ENCODE measurements around the gene HEPN1.

HEPN1 gene

GRCh38 chr11:124922831-124923230, 3.8 kb downstream of the HEPN1 start:
- H3K27me3 ChIP-seq (ENCODE audit: control insufficient read depth in 2 of 2, insufficient read depth in 2 of 2, low read length in 2 of 2) = no peaks in the 10 kb centered on the region
- peaks cover 0 to 3% of the 10 kb centered on the region in 2 donors for H3K4me1 ChIP-seq (ENCODE audit: control insufficient read depth in 2 of 2, insufficient read depth in 2 of 2, low read length in 2 of 2)
- H3K9ac ChIP-seq (ENCODE audit: low read depth in 1 of 2, low read length in 2 of 2) = no peak overlapping the region
- no peaks in the 10 kb centered on the region for H3K36me3 ChIP-seq (ENCODE audit: control insufficient read depth in 2 of 2, insufficient read depth in 2 of 2, low read length in 2 of 2)
- H3K27ac ChIP-seq (ENCODE audit: low read depth in 2 of 2, low read length in 2 of 2) = no peak overlapping the region
- H3K4me3 ChIP-seq (ENCODE audit: low read length in 2 of 2) = no peak overlapping the region
- no peaks in the 10 kb centered on the region for H3K9me3 ChIP-seq (ENCODE audit: control insufficient read depth in 2 of 2, low read length in 2 of 2)

- Histone ChIP-seq H3K4me1 (ENCODE audit: control insufficient read depth in 2 of 2, insufficient read depth in 2 of 2, low read length in 2 of 2) (peaks cover 0 to 3% of the 10 kb centered on the region in 2 donors), H3K27me3 (ENCODE audit: control insufficient read depth in 2 of 2, insufficient read depth in 2 of 2, low read length in 2 of 2) (no peaks in the 10 kb centered on the region), H3K9me3 (ENCODE audit: control insufficient read depth in 2 of 2, low read length in 2 of 2) (no peaks in the 10 kb centered on the region), H3K36me3 (ENCODE audit: control insufficient read depth in 2 of 2, insufficient read depth in 2 of 2, low read length in 2 of 2) (no peaks in the 10 kb centered on the region), H3K27ac (ENCODE audit: low read depth in 2 of 2, low read length in 2 of 2) (no peak overlapping the region), H3K4me3 (ENCODE audit: low read length in 2 of 2) (no peak overlapping the region), H3K9ac (ENCODE audit: low read depth in 1 of 2, low read length in 2 of 2) (no peak overlapping the region)
Observed at GRCh38 chr11:124923296-124923695, 4.2 kb downstream of the HEPN1 start.

DNA sequence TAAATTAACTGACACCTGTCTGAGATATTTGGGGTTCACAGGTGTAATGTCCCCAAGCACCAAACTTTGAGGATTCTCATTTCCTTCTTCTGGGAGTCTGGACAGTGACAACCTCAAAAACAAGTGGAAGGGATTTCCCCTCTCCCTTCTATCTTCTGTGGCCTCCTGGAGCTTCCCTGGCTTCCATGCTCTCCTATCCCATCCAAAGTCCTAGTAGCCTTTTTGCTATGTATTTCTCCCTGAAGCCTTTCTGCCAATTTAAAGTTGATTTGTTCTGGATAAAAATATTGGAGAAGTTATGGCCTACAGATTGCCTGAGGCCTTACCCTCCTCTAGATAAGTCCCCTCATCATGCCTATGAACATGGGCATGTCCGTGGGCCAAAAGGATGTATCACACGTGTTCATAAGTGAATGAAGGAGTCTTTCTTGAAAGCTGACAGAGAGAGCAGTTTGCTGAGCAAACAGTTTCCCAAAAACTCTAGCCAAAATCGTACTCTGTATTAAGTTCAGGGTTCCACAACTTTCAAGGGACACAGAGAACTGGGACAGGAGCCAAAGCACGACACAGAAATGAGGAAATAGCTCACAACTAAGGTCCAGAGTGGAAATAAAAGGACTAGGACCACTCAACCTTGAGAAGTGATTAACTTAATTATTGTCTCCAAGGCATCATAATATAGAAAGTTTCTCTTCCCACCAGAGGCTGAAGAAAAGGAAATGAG, 10.1 kb downstream of the HEPN1 start:
- H3K9ac ChIP-seq (ENCODE audit: low read depth in 1 of 2, low read length in 2 of 2) = no peak overlapping the region
- no peak overlapping the region for H3K27ac ChIP-seq (ENCODE audit: low read depth in 2 of 2, low read length in 2 of 2)
- no peaks in the 10 kb centered on the region for H3K9me3 ChIP-seq (ENCODE audit: control insufficient read depth in 2 of 2, low read length in 2 of 2)
- H3K4me3 ChIP-seq (ENCODE audit: low read length in 2 of 2) = no peak overlapping the region
- H3K27me3 ChIP-seq (ENCODE audit: control insufficient read depth in 2 of 2, insufficient read depth in 2 of 2, low read length in 2 of 2) = peaks cover 0 to 1% of the 10 kb centered on the region in 2 donors
- H3K4me1 ChIP-seq (ENCODE audit: control insufficient read depth in 2 of 2, insufficient read depth in 2 of 2, low read length in 2 of 2) = no peaks in the 10 kb centered on the region
- no peaks in the 10 kb centered on the region for H3K36me3 ChIP-seq (ENCODE audit: control insufficient read depth in 2 of 2, insufficient read depth in 2 of 2, low read length in 2 of 2)

DNA sequence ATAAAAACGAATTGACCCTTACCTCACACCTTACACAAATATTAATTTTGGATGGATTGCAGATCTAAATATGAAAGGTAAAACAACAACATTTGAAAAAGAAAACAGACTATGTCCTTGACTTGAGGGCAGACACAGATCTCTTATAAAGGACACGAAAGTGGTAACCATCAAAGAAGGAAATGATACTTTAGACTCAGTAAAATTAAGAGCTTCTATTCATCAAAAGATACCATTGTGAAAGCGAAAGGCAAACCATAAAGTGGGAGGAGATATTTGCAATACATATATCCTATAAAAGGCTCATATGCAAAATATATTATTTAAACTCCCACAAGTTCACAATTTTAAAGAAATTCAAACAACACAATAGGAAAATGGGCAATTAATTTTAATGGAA, 11.7 kb downstream of the HEPN1 start:
- no peak overlapping the region for H3K4me3 ChIP-seq (ENCODE audit: low read length in 2 of 2)
- no peaks in the 10 kb centered on the region for H3K4me1 ChIP-seq (ENCODE audit: control insufficient read depth in 2 of 2, insufficient read depth in 2 of 2, low read length in 2 of 2)
- no peak overlapping the region for H3K27ac ChIP-seq (ENCODE audit: low read depth in 2 of 2, low read length in 2 of 2)
- H3K9me3 ChIP-seq (ENCODE audit: control insufficient read depth in 2 of 2, low read length in 2 of 2) = no peaks in the 10 kb centered on the region
- H3K36me3 ChIP-seq (ENCODE audit: control insufficient read depth in 2 of 2, insufficient read depth in 2 of 2, low read length in 2 of 2) = no peaks in the 10 kb centered on the region
- H3K27me3 ChIP-seq (ENCODE audit: control insufficient read depth in 2 of 2, insufficient read depth in 2 of 2, low read length in 2 of 2) = peaks cover 0 to 8% of the 10 kb centered on the region in 2 donors
- H3K9ac ChIP-seq (ENCODE audit: low read depth in 1 of 2, low read length in 2 of 2) = no peak overlapping the region

GRCh38 chr11:124934862-124935547, 16.0 kb downstream of the HEPN1 start:
- no peaks in the 10 kb centered on the region for H3K9me3 ChIP-seq (ENCODE audit: control insufficient read depth in 2 of 2, low read length in 2 of 2)
- no peak overlapping the region for H3K4me3 ChIP-seq (ENCODE audit: low read length in 2 of 2)
- H3K36me3 ChIP-seq (ENCODE audit: control insufficient read depth in 2 of 2, insufficient read depth in 2 of 2, low read length in 2 of 2) = no peaks in the 10 kb centered on the region
- H3K4me1 ChIP-seq (ENCODE audit: control insufficient read depth in 2 of 2, insufficient read depth in 2 of 2, low read length in 2 of 2) = no peaks in the 10 kb centered on the region
- H3K9ac ChIP-seq (ENCODE audit: low read depth in 1 of 2, low read length in 2 of 2) = no peak overlapping the region
- H3K27me3 ChIP-seq (ENCODE audit: control insufficient read depth in 2 of 2, insufficient read depth in 2 of 2, low read length in 2 of 2) = peaks cover 4 to 12% of the 10 kb centered on the region in 2 donors
- no peak overlapping the region for H3K27ac ChIP-seq (ENCODE audit: low read depth in 2 of 2, low read length in 2 of 2)

DNA sequence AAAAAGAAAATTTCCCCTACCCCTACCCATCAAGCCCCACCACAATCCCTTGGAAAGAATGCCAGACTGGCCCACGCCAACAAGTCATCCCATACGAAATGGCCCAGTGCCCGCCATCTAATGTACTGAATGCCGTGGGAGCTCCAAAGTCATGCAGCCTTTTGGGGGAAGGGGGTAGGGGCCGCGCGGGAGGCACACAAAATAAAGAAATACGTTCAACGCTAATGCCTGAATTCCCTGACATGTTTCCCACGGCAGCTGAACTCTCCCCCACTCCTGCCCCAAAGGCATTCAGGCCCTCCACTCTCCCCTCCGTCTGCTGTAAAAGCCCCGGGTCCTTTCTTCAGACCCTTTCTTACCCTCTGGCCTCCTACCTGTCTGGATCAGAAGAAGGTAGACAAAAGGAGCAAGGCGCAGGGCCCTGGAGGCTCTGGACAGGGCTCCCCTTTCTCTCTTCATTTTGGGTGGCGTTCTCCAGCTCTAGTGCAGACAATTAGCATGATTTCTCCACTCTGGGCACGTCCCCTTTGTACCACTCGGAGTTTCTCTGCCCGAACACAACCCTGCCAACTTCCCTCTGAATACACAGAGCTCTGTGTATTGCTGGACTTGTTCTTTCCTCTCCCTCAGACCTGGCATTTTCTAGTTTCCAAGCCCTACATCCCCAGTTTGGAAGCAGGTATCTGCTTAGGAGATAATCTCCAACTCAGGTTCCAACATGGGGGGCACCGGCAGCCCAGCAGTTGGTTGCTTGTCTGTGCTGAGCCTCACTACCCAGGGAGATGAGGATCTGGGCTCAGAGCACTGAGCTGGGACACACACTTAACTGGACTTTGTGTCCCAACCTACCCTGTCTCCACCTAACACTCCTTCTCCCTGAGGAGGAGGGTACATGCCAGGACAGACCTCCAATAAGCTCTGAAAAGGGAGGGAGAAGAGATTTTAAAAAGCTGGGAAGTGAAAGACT, 16.8 kb downstream of the HEPN1 start, which contains the start of gene HEPACAM:
Gene HEPACAM (minus strand): TSS at position 500 of the 967 bp plus-strand sequence. CDS start 41 bp downstream, at position 459.
- H3K9ac ChIP-seq (ENCODE audit: low read depth in 1 of 2, low read length in 2 of 2) = no peak within 1 kb of the TSS
- no peaks in the 10 kb centered on the region for H3K36me3 ChIP-seq (ENCODE audit: control insufficient read depth in 2 of 2, insufficient read depth in 2 of 2, low read length in 2 of 2)
- H3K9me3 ChIP-seq (ENCODE audit: control insufficient read depth in 2 of 2, low read length in 2 of 2) = no peaks in the 10 kb centered on the region
- no peaks in the 10 kb centered on the region for H3K4me1 ChIP-seq (ENCODE audit: control insufficient read depth in 2 of 2, insufficient read depth in 2 of 2, low read length in 2 of 2)
- no peak within 1 kb of the TSS for H3K27ac ChIP-seq (ENCODE audit: low read depth in 2 of 2, low read length in 2 of 2)
- peaks cover 4 to 12% of the 10 kb centered on the region in 2 donors for H3K27me3 ChIP-seq (ENCODE audit: control insufficient read depth in 2 of 2, insufficient read depth in 2 of 2, low read length in 2 of 2)
- H3K4me3 ChIP-seq (ENCODE audit: low read length in 2 of 2) = no peak within 1 kb of the TSS

DNA sequence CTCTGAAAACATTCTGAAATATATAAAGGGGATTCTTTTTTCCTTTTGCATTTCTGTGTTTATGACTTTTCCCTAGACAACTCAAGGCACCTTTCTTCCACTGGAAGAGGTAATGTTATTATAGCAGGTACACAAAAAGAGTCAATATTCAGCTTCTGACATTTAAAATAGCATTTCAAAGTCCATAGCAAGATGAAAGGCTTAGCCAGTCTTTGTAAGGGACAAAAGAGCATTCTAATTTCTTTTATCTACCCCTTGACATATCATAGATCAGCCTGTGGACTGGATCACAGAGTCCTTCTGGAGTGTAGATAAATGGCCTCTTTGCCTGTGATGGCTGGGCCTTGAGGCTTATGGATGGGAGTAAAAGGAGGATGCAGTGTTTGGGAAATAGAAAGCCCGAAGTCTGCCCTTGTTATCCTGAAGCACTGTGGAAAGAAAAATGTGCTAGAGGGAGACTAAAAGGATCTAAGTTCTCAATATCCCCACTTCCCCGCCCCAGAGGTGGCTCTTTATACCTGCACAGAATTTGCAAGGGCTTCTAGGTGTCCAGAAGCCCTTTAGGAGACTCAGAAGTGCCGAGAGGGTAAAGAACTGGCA, 18.4 kb downstream of the HEPN1 start:
- no peak overlapping the region for H3K27ac ChIP-seq (ENCODE audit: low read depth in 2 of 2, low read length in 2 of 2)
- H3K4me3 ChIP-seq (ENCODE audit: low read length in 2 of 2) = no peak overlapping the region
- peaks cover 4 to 12% of the 10 kb centered on the region in 2 donors for H3K27me3 ChIP-seq (ENCODE audit: control insufficient read depth in 2 of 2, insufficient read depth in 2 of 2, low read length in 2 of 2)
- no peaks in the 10 kb centered on the region for H3K4me1 ChIP-seq (ENCODE audit: control insufficient read depth in 2 of 2, insufficient read depth in 2 of 2, low read length in 2 of 2)
- no peaks in the 10 kb centered on the region for H3K9me3 ChIP-seq (ENCODE audit: control insufficient read depth in 2 of 2, low read length in 2 of 2)
- H3K9ac ChIP-seq (ENCODE audit: low read depth in 1 of 2, low read length in 2 of 2) = no peak overlapping the region
- no peaks in the 10 kb centered on the region for H3K36me3 ChIP-seq (ENCODE audit: control insufficient read depth in 2 of 2, insufficient read depth in 2 of 2, low read length in 2 of 2)

GRCh38 chr11:124938206-124938765, 19.2 kb downstream of the HEPN1 start:
- Histone ChIP-seq H3K9ac (ENCODE audit: low read depth in 1 of 2, low read length in 2 of 2) (no peak overlapping the region), H3K4me3 (ENCODE audit: low read length in 2 of 2) (no peak overlapping the region), H3K27ac (ENCODE audit: low read depth in 2 of 2, low read length in 2 of 2) (no peak overlapping the region), H3K36me3 (ENCODE audit: control insufficient read depth in 2 of 2, insufficient read depth in 2 of 2, low read length in 2 of 2) (no peaks in the 10 kb centered on the region), H3K4me1 (ENCODE audit: control insufficient read depth in 2 of 2, insufficient read depth in 2 of 2, low read length in 2 of 2) (no peaks in the 10 kb centered on the region), H3K27me3 (ENCODE audit: control insufficient read depth in 2 of 2, insufficient read depth in 2 of 2, low read length in 2 of 2) (peaks cover 4 to 12% of the 10 kb centered on the region in 2 donors), H3K9me3 (ENCODE audit: control insufficient read depth in 2 of 2, low read length in 2 of 2) (no peaks in the 10 kb centered on the region)

DNA sequence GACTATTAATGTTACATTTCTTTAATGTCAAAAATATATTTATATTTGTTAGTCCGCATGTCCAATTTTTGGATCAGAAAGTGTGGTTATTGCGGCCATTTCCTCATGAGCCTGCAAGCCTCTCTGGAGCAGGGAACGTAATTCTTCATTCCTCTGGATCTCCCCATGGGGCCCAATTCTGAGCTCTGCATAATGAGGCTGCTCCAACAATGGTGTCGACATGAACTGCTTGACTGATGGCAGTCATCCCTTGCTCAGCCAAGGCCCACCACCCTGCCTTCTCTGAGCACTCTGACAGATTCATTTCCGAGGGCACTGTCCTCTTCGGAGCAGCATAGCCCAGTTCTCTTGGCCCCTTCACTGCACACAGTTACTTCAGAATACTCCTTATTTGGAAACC, 19.9 kb downstream of the HEPN1 start:
- Histone ChIP-seq H3K9me3 (ENCODE audit: control insufficient read depth in 2 of 2, low read length in 2 of 2) (no peaks in the 10 kb centered on the region), H3K27ac (ENCODE audit: low read depth in 2 of 2, low read length in 2 of 2) (no peak overlapping the region), H3K4me3 (ENCODE audit: low read length in 2 of 2) (no peak overlapping the region), H3K9ac (ENCODE audit: low read depth in 1 of 2, low read length in 2 of 2) (no peak overlapping the region), H3K4me1 (ENCODE audit: control insufficient read depth in 2 of 2, insufficient read depth in 2 of 2, low read length in 2 of 2) (no peaks in the 10 kb centered on the region), H3K27me3 (ENCODE audit: control insufficient read depth in 2 of 2, insufficient read depth in 2 of 2, low read length in 2 of 2) (peaks cover 4 to 12% of the 10 kb centered on the region in 2 donors), H3K36me3 (ENCODE audit: control insufficient read depth in 2 of 2, insufficient read depth in 2 of 2, low read length in 2 of 2) (no peaks in the 10 kb centered on the region)

Measured in mucosa of rectum (tissue), 2 donors.